ENCODE data around the gene AHNAK2. TPM values are rescaled to one million over a fixed set of nuclear protein-coding genes. Genes with fewer than 3 reads are reported as not detected.

The AHNAK2 gene
- total and polyA plus RNA-seq, 9 of the 15 experiments (the other 6 are each of a cell fraction or from before 2014, with no cell fraction given): 0.04 to 0.09 (median 0.04) TPM; not detected in 6

GRCh38 chr14:105023144-105023543 is 45.0 kb upstream of the AHNAK2 start:
- Histone ChIP-seq H3K27me3 (ENCODE audit: control insufficient read depth in 2 of 2, insufficient read depth in 2 of 2, low read length in 2 of 2) (no peaks in the 10 kb centered on the region), H3K9me3 (replicated peaks; ENCODE audit: control insufficient read depth, insufficient read depth, low read depth, low read length) (no peaks in the 10 kb centered on the region), H3K9ac (ENCODE audit: insufficient read depth in 1 of 2, low read depth in 2 of 2, low read length in 2 of 2) (no peak overlapping the region), H3K4me2 (ENCODE audit: insufficient read depth, low read length) (no peak overlapping the region), H4K20me1 (replicated peaks; ENCODE audit: control insufficient read depth, insufficient read depth, low read length) (peaks cover 8% of the 10 kb centered on the region; the same call in 1 of the 2 replicates), H2AFZ (ENCODE audit: low read depth, low read length) (no peak overlapping the region), H3K4me3 (no peak overlapping the region), H3K27ac (ENCODE audit: extremely low read depth, low read depth, low read length) (no peak overlapping the region), H3K9me1 (ENCODE audit: control insufficient read depth, insufficient read depth, low read length) (peaks cover 4% of the 10 kb centered on the region), H3K79me2 (ENCODE audit: control insufficient read depth, insufficient read depth, low read length) (peaks cover 39% of the 10 kb centered on the region), H3K36me3 (ENCODE audit: control insufficient read depth, insufficient read depth, low read length) (peaks cover 9% of the 10 kb centered on the region; the same call in 2 of the 3 replicates), H3K4me1 (replicated peaks in 1 of 2; ENCODE audit: control insufficient read depth in 2 of 2, insufficient read depth in 2 of 2, low read length in 2 of 2) (peaks cover 11 to 25% of the 10 kb centered on the region in 2 experiments)
- DNase-seq (ENCODE audit: extremely low read depth in 1 of 4, low spot score in 3 of 4): no peak
- TF ChIP-seq FOXJ3 (CRISPR knock-in tag; IDR thresholded peaks at IDR 0.05) (no peak), CUX1 (CRISPR knock-in tag; IDR thresholded peaks at IDR 0.05) (no peak), CEBPZ (IDR thresholded peaks at IDR 0.05; ENCODE audit: borderline replicate concordance, low read depth, low read length) (no peak), RCOR1 (IDR thresholded peaks at IDR 0.05; ENCODE audit: borderline replicate concordance in 1 of 2, low read depth in 2 of 2, low read length in 2 of 2) (no peak), LEF1 (IDR thresholded peaks at IDR 0.05) (no peak), ZNF431 (CRISPR knock-in tag; IDR thresholded peaks at IDR 0.05) (no peak)
- in situ Hi-C loops (cut with MboI): no loop called here
- ChIA-PET CTCF (ENCODE audit: low intra/inter-chr PET ratio) (no interaction called here), POLR2A (interaction anchor here (0.8 kb wide), 1 partner anchor 11 kb away, joined by 3 read pairs; no protein-coding TSS in a partner anchor)
- FAIRE-seq: no peak
- no TSS peak for BruUV-seq (replicated peaks)
- intact Hi-C loops (cut with micrococcal nuclease): no loop called here
- ATAC-seq: no peak
- 67% methylated on average over 10 of the region's 11 CpGs for WGBS (ENCODE audit: insufficient coverage, low coverage, missing lambda C conversion rate)

Data from K562 (cell line).